GM12801 (cell line): Measurements from ENCODE around the gene CFAP97D1.

Experiments used
- TF ChIP-seq, protein P1 (sequence below): IDR thresholded peaks from one replicate; pipeline ENCODE4 v1.5.1; 2011; ENCODE audit warnings: control low read depth; ENCODE audit not compliant: insufficient read length; ENCODE audit errors: extremely low read depth

CFAP97D1 gene

DNA sequence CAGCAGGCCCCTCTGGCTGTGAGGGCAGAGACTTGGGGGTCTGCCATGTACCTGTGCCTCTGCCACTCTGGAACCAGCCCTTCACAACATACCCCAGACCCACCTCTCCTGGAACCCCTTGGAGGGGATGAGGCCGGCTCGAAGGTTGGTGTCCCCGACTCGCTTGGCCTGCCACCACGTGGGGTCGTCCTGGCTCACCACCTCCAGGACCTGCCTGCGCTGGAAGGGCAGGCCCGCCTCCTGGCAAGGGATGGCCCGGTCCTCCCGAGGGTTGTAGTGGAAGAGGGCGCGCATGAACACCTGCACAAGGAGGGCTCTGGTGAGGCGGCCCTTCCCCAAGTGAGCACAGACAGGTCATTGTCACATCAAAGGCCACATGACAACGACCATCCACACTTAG is 40.5 kb downstream of the CFAP97D1 start:
- TF ChIP-seq, protein P1, sequence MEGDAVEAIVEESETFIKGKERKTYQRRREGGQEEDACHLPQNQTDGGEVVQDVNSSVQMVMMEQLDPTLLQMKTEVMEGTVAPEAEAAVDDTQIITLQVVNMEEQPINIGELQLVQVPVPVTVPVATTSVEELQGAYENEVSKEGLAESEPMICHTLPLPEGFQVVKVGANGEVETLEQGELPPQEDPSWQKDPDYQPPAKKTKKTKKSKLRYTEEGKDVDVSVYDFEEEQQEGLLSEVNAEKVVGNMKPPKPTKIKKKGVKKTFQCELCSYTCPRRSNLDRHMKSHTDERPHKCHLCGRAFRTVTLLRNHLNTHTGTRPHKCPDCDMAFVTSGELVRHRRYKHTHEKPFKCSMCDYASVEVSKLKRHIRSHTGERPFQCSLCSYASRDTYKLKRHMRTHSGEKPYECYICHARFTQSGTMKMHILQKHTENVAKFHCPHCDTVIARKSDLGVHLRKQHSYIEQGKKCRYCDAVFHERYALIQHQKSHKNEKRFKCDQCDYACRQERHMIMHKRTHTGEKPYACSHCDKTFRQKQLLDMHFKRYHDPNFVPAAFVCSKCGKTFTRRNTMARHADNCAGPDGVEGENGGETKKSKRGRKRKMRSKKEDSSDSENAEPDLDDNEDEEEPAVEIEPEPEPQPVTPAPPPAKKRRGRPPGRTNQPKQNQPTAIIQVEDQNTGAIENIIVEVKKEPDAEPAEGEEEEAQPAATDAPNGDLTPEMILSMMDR: no peak

DNA sequence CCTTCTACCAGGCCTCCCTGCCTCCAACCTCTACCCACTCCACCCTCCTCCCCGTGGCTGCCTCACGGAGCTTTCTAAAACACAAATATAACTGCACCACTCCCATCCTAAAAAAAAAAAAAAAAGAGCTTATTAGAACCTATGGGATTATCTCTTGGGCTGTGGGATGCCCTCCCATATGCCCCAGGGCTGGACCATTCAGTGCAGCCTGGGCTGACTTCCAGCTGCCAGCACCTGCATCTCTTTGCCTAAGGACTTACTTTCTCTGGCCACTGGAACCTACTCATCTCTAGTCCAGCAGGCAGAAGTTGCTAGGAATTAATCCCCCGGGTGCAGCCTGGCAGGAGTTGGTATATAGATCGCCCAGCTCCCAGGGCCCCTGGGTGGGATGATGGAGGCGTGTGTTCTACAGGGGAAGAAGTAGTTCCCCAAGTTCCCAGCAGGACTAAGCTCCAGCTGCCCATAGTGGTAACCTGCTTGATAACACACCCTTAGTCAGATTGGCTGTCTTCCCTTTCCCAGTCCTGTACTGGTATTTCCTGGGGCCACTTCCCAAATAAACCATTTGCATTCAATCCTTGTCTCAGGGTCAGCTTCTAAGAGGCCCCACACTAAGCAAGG is 42.4 kb downstream of the CFAP97D1 start:
- TF ChIP-seq, protein P1: no peak

GRCh38 chr17:43823350-43824084 is 43.3 kb downstream of the CFAP97D1 start:
- TF ChIP-seq, protein P1: no peak

DNA sequence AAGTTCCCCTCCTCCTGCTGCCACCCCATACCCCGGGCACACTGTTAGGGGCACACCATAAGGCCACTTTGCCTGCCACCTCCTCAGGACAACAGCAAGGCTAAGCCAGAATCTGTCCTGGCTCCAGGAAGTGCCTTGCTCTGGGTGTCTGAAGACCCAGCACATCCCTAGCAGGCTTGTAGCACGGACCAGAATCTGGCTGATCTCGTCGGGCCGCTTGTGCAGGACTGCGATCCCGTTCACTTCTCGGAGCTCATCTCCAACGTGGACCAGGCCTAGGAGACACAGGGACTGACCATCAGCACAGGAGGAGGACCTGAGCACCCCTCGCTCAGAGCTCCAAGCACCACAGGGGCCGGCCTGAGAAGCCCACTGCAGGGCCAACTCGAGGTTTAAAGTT is 45.3 kb downstream of the CFAP97D1 start:
- TF ChIP-seq, protein P1: no peak

GRCh38 chr17:43826206-43826605 is 46.0 kb downstream of the CFAP97D1 start:
- TF ChIP-seq, protein P1: no peak

DNA sequence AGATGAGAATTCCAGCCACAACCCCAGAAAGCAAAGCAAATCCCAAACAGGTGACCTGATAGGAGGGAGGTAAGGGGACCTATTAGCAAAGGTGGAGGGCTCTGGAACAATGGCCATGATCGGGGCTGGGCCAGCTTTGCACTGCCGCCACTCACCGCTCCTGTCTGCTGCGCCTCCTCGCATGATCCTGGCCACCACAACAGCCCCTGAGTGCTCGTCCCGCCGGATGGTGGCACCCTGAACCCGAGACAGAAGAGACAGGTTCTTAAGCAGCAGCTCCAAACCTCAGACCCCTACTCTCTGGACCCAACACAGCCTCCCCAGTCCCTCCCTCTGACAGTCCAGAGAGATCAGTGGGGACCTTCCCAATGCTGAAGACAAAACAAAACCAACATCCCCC is 47.4 kb downstream of the CFAP97D1 start:
- TF ChIP-seq, protein P1: no peak

GRCh38 chr17:43829738-43830137 is 49.5 kb downstream of the CFAP97D1 start:
- TF ChIP-seq, protein P1: no peak
